K562 (cell line): ENCODE results near the gene SLC16A5. TPM values are rescaled to one million over a fixed set of nuclear protein-coding genes. Genes with fewer than 3 reads are reported as not detected.

Experiments
- CREM ChIP-seq: IDR thresholded peaks from 2 replicates; pipeline ENCODE4 v1.6.1; 2014; ENCODE audit warnings: antibody characterized with exemption, low read depth
- ELF4 ChIP-seq: fragments of 450-650 bp; formaldehyde crosslinking; IDR thresholded peaks from 2 replicates; pipeline ENCODE4 v1.4.0; 2022; ENCODE audit warnings: missing genetic modification characterization
- FOXP4 ChIP-seq: sonication (generic); formaldehyde crosslinking; IDR thresholded peaks from 2 replicates; pipeline ENCODE4 v1.8.0; 2022; ENCODE audit warnings: mild to moderate bottlenecking, missing genetic modification reagents, borderline replicate concordance
- KLF10 ChIP-seq: fragments of 250-450 bp; sonication (Bioruptor Pico); IDR thresholded peaks from 2 replicates; pipeline ENCODE4 v1.6.1; 2021; ENCODE audit warnings: matching md5 sums
- ZNF780A ChIP-seq: fragments of 250-450 bp; sonication (Bioruptor Pico); IDR thresholded peaks from 2 replicates; pipeline ENCODE4 v1.5.0; 2021; ENCODE audit warnings: mild to moderate bottlenecking
- polyA plus RNA-seq, 8 experiments: library from polyadenylated mRNA; depleted of rRNA in 4 of 8; stranded (reverse) in 5 of 8; unstranded in 3 of 8; fragments of >200 nt; fragmentation: Nextera tagmentation in 2 of 8; fragmentation: Illumina TruSeq in 1 of 8; extraction: Ambion mirVana in 2 of 8; extraction: Trizol in 1 of 8; gene quantifications; 2 replicates each; pipeline versions ENCODE4 v1.2.1 to v1.2.3, GENCODE V29; 2011 to 2014; ENCODE audit warnings: inconsistent platforms in 1 of 8, missing spikeins in 1 of 8
- total RNA-seq, 7 experiments: library from RNA; depleted of rRNA in 6 of 7; stranded (reverse); fragments of >200 nt in 6 of 7; fragmentation: Illumina TruSeq in 2 of 7; extraction: Trizol in 2 of 7; gene quantifications; 2 replicates each; pipeline versions ENCODE4 v1.2.1 to v1.2.3, GENCODE V29; 2011 to 2021; ENCODE audit warnings: low replicate concordance in 1 of 7
- TF ChIP-seq, protein P1 (sequence below): sonication (generic); formaldehyde crosslinking; IDR thresholded peaks from 2 replicates; pipeline ENCODE4 v1.8.1; 2023; ENCODE audit warnings: mild to moderate bottlenecking, missing genetic modification reagents
- TF ChIP-seq, protein P2 (sequence below), 2 experiments: IDR thresholded peaks; 2 replicates each; pipeline ENCODE4 v1.6.1; 2012; ENCODE audit warnings: improper control_type of control experiment in 2 of 2, low read depth in 2 of 2, low read length in 2 of 2, borderline replicate concordance in 1 of 2

The SLC16A5 gene
- total and polyA plus RNA-seq, 9 of the 15 experiments (the other 6 are each of a cell fraction or from before 2014, with no cell fraction given) = 0.06 to 2.6 (median 0.91) TPM

DNA sequence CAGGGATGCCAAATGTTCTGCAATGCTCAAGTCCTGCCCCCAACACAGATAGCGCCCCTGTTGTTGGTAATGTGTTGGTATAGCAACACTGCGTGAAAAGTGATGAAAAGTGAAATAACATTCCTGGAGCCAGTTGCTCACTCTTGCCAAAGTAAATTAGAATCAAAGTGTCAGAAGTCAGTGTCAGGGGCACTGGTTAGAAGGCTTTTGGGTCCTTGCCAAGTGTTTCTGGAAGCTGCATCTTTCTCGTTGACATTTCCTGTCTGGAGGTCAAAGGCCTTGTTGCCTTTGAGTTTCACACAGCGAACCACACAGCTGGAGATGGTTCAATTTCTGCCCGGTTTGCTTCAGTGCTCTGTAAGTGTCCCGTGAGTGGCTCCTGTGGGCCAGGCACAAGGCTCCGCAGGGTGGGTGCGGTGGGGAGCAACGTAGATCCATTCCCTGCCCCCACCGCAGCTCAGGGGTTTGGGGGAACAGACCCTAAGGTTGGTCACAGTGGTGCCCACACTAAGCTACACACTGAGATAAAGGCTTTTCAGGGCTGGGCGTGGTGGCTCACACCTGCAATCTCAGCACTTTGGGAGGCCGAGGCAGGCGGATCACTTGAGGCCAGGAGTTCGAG is 3.6 kb upstream of the SLC16A5 start (continued):
- TF ChIP-seq ELF4 (CRISPR knock-in tag) = no peak
- TF ChIP-seq FOXP4 (CRISPR knock-in tag) = no peak
- no peak for TF ChIP-seq ZNF780A (CRISPR knock-in tag)
- no peak for TF ChIP-seq KLF10 (CRISPR knock-in tag)
- TF ChIP-seq CREM = 0 out of 2 replicates have a peak, but pooled peaks have one; percentile 3
- TF ChIP-seq, protein P1, sequence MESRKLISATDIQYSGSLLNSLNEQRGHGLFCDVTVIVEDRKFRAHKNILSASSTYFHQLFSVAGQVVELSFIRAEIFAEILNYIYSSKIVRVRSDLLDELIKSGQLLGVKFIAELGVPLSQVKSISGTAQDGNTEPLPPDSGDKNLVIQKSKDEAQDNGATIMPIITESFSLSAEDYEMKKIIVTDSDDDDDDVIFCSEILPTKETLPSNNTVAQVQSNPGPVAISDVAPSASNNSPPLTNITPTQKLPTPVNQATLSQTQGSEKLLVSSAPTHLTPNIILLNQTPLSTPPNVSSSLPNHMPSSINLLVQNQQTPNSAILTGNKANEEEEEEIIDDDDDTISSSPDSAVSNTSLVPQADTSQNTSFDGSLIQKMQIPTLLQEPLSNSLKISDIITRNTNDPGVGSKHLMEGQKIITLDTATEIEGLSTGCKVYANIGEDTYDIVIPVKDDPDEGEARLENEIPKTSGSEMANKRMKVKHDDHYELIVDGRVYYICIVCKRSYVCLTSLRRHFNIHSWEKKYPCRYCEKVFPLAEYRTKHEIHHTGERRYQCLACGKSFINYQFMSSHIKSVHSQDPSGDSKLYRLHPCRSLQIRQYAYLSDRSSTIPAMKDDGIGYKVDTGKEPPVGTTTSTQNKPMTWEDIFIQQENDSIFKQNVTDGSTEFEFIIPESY = 0 out of 2 replicates have a peak, but pooled peaks have one; percentile 24
- TF ChIP-seq, protein P2, sequence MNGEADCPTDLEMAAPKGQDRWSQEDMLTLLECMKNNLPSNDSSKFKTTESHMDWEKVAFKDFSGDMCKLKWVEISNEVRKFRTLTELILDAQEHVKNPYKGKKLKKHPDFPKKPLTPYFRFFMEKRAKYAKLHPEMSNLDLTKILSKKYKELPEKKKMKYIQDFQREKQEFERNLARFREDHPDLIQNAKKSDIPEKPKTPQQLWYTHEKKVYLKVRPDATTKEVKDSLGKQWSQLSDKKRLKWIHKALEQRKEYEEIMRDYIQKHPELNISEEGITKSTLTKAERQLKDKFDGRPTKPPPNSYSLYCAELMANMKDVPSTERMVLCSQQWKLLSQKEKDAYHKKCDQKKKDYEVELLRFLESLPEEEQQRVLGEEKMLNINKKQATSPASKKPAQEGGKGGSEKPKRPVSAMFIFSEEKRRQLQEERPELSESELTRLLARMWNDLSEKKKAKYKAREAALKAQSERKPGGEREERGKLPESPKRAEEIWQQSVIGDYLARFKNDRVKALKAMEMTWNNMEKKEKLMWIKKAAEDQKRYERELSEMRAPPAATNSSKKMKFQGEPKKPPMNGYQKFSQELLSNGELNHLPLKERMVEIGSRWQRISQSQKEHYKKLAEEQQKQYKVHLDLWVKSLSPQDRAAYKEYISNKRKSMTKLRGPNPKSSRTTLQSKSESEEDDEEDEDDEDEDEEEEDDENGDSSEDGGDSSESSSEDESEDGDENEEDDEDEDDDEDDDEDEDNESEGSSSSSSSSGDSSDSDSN (IDR thresholded peaks at IDR 0.05; ENCODE audit: borderline replicate concordance in 1 of 2, low read depth in 2 of 2, low read length in 2 of 2) = no peak
